ENCODE data around the gene BDKRB1.
A peak's percentile ranks its signal among the peaks of the same experiment; 100 is the strongest.

Gene BDKRB1

DNA sequence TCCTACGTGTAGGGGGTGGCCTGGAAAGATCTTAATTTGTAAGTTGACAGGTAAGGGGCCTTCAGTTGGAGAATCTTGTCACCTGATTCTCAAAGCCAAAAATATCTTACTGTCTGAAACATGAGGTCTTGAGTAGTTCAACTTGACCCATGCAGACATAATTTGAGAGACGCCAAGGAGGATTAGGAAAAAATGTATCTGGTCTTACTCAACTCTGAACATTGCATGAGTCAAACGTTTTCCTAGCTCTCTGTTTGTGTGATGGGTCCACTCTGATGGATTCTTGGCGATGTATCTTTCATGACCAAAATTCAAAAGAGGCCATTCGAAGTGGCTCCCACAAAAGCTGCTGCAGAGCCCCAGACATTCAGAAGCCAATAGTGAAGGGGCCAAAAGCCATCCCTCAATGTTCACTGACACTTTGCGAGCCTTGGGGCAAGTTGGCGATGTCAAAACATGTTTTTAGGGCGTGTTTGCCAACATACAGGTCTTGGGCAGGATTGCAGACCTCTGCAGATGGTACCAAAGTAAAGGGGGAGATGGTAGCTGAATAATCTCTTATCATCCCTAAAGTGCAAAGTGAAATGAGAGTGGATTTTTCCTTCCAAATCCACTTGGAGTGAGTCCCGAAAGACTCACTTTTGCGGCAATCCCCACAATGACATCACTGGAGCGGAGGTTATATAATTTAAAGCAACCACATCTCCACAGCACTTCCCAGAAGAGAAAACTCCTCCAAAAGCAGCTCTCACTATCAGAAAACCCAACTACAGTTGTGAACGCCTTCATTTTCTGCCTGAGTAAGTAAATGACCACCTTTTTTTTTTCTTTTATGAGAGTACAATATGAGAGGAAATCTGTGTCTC, at the start of gene BDKRB1:
Gene BDKRB1, plus strand, starts transcription at position 710 of the 866 bp plus-strand sequence. CDS start 7,473 bp downstream, outside the sequence.
- peak within 1 kb of the TSS; percentile 76 for H3K27ac ChIP-seq (ENCODE audit: low read depth, low read length)
- H3K9ac ChIP-seq (ENCODE audit: low read length), result no peak within 1 kb of the TSS
- peaks cover 24% of the 10 kb centered on the region for H3K4me1 ChIP-seq (ENCODE audit: control insufficient read depth, insufficient read depth, low read length)
- no peaks in the 10 kb centered on the region for H3K36me3 ChIP-seq (ENCODE audit: control insufficient read depth, insufficient read depth, low read length)
- H3K27me3 ChIP-seq (ENCODE audit: control insufficient read depth, insufficient read depth, low read length), result no peaks in the 10 kb centered on the region
- H3K4me3 ChIP-seq (ENCODE audit: low read length), result no peak within 1 kb of the TSS

DNA sequence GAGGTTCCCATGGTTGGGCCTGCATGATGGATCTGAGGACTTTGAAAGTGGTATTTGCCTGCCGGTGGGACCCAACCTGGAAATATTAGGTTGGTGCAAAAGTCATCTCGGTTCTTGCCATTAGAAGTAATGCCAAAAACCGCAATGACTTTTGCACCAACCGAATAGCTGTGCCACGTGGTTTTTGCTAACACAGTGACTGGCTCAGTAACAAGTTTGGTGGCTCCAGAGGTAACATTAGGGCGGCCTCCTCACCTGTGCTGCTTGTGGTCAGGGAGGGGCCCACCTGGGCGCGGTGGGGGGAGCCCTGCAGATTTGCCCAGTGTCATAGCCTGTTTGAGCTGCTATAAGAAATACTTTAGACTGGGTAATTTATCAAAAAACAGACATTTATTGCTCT, 49.5 kb upstream of the BDKRB1 start:
- no peak overlapping the region for H3K9ac ChIP-seq (ENCODE audit: low read length)
- no peak overlapping the region for H3K4me3 ChIP-seq (ENCODE audit: low read length)
- H3K4me1 ChIP-seq (ENCODE audit: control insufficient read depth, insufficient read depth, low read length), result peaks cover 11% of the 10 kb centered on the region

DNA sequence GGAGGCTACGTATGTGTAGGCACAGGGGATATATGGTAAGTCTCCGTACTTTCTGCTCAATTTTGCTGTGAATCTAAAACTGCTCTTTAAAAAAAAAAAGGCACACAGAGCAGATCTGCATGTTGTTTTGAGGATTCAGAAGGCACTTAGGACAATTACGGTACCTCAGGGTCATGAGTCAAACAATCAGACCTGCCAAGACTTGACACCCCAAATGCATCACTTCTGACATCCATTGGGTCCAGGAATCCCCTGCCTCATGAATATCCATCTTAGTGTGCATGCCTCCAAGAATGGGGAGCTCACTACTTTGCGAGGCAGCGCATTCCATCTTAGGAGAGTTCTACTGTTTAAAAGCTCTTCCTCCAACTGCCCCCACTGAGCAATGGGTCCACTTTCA, 48.3 kb upstream of the BDKRB1 start:
- no peak overlapping the region for H3K9ac ChIP-seq (ENCODE audit: low read length)
- H3K4me3 ChIP-seq (ENCODE audit: low read length), result no peak overlapping the region
- H3K4me1 ChIP-seq (ENCODE audit: control insufficient read depth, insufficient read depth, low read length), result peaks cover 11% of the 10 kb centered on the region
- H3K27me3 ChIP-seq (ENCODE audit: control insufficient read depth, insufficient read depth, low read length), result no peaks in the 10 kb centered on the region
- no peaks in the 10 kb centered on the region for H3K36me3 ChIP-seq (ENCODE audit: control insufficient read depth, insufficient read depth, low read length)
- H3K27ac ChIP-seq (ENCODE audit: low read depth, low read length), result no peak overlapping the region

More for the DNA sequence above, 49.5 kb upstream of the BDKRB1 start:
- Histone ChIP-seq H3K27ac (ENCODE audit: low read depth, low read length) (no peak overlapping the region), H3K27me3 (ENCODE audit: control insufficient read depth, insufficient read depth, low read length) (no peaks in the 10 kb centered on the region), H3K36me3 (ENCODE audit: control insufficient read depth, insufficient read depth, low read length) (no peaks in the 10 kb centered on the region)

DNA sequence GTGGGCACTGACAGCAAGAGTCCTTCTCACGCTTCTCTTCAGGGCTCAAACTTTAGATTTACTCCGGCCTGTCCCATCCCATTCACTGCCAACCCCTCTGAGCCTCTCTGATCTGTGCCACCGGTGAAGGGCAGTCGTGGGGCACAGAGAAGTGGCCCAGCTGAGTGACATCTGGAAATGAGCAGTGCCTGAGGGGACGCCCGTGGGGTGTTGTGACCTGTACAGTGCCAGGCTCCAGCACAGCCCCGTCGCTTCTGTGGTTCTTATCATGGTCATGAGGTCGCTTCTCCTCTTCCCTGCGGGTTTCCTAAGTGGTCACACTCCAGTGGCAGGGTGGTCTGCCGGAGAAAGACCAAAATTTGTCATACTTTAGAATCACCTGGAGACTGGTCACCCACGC, 47.3 kb upstream of the BDKRB1 start:
- no peak overlapping the region for H3K27ac ChIP-seq (ENCODE audit: low read depth, low read length)
- H3K4me1 ChIP-seq (ENCODE audit: control insufficient read depth, insufficient read depth, low read length), result peaks cover 11% of the 10 kb centered on the region
- no peaks in the 10 kb centered on the region for H3K36me3 ChIP-seq (ENCODE audit: control insufficient read depth, insufficient read depth, low read length)
- H3K27me3 ChIP-seq (ENCODE audit: control insufficient read depth, insufficient read depth, low read length), result no peaks in the 10 kb centered on the region
- H3K4me3 ChIP-seq (ENCODE audit: low read length), result no peak overlapping the region
- no peak overlapping the region for H3K9ac ChIP-seq (ENCODE audit: low read length)

DNA sequence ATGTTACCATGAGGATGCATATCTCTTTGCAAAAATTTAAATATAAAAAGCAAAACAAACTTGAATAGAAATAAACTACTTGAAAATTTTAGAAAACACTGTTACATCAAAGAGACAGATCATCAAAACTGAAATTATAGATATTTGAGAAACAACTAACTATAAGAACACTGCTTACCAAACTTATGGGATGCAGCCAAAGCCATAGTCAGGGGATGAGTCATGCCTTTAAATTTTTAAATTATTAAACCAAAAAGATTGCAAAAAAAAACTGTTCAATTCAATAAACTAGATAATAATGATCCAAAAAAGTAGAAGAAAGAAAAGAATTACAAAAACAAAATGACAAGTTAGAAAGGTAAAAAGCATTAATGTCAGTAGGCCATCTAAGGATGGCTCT, 43.9 kb upstream of the BDKRB1 start:
- no peaks in the 10 kb centered on the region for H3K36me3 ChIP-seq (ENCODE audit: control insufficient read depth, insufficient read depth, low read length)
- no peak overlapping the region for H3K9ac ChIP-seq (ENCODE audit: low read length)
- H3K27ac ChIP-seq (ENCODE audit: low read depth, low read length), result no peak overlapping the region
- no peaks in the 10 kb centered on the region for H3K27me3 ChIP-seq (ENCODE audit: control insufficient read depth, insufficient read depth, low read length)
- H3K4me1 ChIP-seq (ENCODE audit: control insufficient read depth, insufficient read depth, low read length), result no peaks in the 10 kb centered on the region
- no peak overlapping the region for H3K4me3 ChIP-seq (ENCODE audit: low read length)

DNA sequence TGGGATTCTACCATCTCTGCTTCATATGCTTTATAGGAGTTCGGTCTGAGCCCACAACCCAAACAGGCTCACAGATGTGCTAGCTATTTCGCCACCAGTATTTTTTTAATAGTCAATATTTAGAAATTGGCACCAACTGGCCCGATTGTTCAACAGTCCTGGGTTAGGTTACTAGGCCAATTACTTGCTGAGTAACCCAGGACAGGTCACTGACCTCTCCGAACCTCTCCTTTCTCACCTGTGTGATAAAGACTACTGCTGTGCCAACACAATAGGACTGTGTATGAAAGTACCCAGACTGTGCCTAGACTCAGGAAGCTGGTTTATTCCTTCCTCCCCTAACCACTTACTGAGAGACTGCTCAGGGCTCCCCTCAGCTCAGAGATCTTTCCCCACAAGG, 43.1 kb upstream of the BDKRB1 start:
- Histone ChIP-seq H3K4me3 (ENCODE audit: low read length) (no peak overlapping the region), H3K36me3 (ENCODE audit: control insufficient read depth, insufficient read depth, low read length) (no peaks in the 10 kb centered on the region), H3K9ac (ENCODE audit: low read length) (no peak overlapping the region), H3K27me3 (ENCODE audit: control insufficient read depth, insufficient read depth, low read length) (no peaks in the 10 kb centered on the region), H3K27ac (ENCODE audit: low read depth, low read length) (no peak overlapping the region), H3K4me1 (ENCODE audit: control insufficient read depth, insufficient read depth, low read length) (no peaks in the 10 kb centered on the region)

DNA sequence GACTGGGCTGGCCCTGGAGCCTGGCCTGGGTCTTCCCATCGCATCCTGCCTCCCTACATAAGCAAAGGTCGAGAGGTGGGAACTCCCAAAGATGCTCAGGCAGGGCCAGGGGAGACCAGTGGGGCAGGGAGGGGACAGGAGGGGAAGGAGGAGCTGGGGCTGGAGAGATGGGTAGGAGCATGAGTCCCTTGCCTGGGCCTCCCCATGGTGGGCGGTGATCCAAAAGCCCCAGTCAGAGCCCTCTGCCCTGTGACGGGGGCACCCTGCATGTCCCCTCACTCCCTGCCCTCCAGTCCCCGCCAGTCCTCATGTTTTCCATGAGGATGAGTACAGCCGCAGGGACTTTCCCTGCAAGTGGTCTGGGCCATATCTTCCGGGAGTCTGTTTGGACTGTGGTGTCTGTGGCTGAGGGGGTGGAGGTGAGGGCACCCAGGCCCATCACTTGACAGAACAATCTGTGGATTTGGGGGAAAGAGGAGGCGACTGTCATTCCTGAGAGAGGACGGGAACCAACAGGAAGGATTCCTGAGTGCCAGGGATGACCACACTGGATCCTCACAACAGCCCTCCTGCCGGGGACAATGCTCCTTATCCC, 42.0 kb upstream of the BDKRB1 start:
- Histone ChIP-seq H3K4me3 (ENCODE audit: low read length) (no peak overlapping the region), H3K27me3 (ENCODE audit: control insufficient read depth, insufficient read depth, low read length) (no peaks in the 10 kb centered on the region), H3K9ac (ENCODE audit: low read length) (no peak overlapping the region), H3K36me3 (ENCODE audit: control insufficient read depth, insufficient read depth, low read length) (no peaks in the 10 kb centered on the region), H3K4me1 (ENCODE audit: control insufficient read depth, insufficient read depth, low read length) (no peaks in the 10 kb centered on the region), H3K27ac (ENCODE audit: low read depth, low read length) (no peak overlapping the region)

DNA sequence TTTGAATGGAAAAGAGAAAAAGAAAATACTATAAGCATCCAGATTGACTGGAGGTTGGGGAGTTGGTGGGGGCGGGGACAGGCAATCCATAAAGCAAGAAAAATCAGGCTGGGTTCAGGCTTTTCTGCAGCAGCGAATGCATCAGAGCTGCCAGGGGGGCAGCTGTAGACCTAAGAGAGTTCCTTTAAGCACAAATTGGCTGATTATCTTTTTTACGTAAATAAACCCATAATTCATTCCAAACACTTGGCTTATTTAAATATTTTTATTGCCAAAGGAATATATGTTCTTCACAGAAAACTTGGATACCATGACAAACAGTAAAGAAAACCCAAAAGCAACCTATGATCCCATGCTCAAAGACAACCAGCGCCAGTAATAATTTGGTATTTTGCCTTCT, 41.2 kb upstream of the BDKRB1 start:
- H3K9ac ChIP-seq (ENCODE audit: low read length), result no peak overlapping the region
- no peak overlapping the region for H3K27ac ChIP-seq (ENCODE audit: low read depth, low read length)
- H3K27me3 ChIP-seq (ENCODE audit: control insufficient read depth, insufficient read depth, low read length), result no peaks in the 10 kb centered on the region
- H3K36me3 ChIP-seq (ENCODE audit: control insufficient read depth, insufficient read depth, low read length), result no peaks in the 10 kb centered on the region
- no peak overlapping the region for H3K4me3 ChIP-seq (ENCODE audit: low read length)
- no peaks in the 10 kb centered on the region for H3K4me1 ChIP-seq (ENCODE audit: control insufficient read depth, insufficient read depth, low read length)

DNA sequence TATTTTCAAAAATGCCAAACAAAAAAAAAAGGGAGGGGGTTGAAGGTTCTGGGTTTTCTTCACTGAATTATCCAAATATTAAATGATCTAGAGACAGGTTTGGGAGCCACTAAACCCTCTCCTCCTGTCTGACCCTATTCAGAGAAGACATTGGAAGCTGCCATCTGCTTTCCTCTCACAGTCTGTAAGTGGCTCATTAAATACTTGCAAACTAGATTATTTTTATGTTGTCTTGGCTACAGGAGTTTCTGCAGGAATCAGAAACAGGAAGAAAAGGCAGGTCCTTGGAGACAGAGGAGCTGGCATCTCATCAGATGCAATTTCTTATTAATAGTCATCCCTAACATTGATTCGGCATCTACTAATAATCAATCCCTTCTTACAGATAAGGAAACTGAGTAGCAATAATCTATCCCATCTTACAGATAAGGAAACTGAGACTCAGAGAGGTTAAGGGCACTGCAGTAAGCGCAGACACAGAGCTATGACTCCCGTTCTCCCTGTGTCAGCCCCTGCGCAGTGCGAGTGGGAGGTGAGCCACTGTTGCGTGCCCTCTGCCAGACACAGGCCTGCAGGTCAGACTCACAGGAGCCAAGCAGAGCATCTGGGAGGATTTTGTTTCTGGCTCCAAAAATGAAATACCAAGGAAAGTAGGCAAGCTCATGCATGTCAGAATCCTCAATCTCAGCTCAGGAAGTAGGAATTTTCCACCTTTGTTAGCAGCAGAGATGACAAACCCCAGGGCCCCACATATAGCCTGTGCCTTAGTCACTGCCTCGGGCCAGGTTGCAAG, 40.4 kb upstream of the BDKRB1 start:
- Histone ChIP-seq H3K4me3 (ENCODE audit: low read length) (no peak overlapping the region), H3K4me1 (ENCODE audit: control insufficient read depth, insufficient read depth, low read length) (peaks cover under 1% of the 10 kb centered on the region), H3K9ac (ENCODE audit: low read length) (no peak overlapping the region), H3K27ac (ENCODE audit: low read depth, low read length) (no peak overlapping the region), H3K36me3 (ENCODE audit: control insufficient read depth, insufficient read depth, low read length) (no peaks in the 10 kb centered on the region), H3K27me3 (ENCODE audit: control insufficient read depth, insufficient read depth, low read length) (no peaks in the 10 kb centered on the region)

DNA sequence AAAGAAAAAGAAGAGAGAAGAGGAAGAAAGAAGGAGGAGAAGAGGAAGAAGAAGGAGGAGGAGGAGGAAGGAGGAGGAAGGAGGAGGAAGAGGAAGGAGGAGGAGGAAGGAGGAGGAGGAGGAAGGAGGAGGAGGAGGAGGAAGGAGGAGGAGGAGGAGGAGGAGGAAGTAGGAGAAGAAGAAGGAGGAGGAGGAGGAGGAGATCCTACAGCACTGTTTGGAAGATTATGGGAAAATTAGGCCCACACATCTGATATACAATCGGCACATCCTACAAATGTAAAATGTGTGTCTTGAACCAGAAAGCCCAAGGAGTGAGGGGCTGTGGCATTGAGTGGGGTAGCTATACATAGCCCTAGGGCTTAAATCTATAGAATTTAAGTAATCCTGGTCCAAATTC, 39.4 kb upstream of the BDKRB1 start:
- H3K4me1 ChIP-seq (ENCODE audit: control insufficient read depth, insufficient read depth, low read length), result peaks cover 2% of the 10 kb centered on the region
- H3K9ac ChIP-seq (ENCODE audit: low read length), result no peak overlapping the region
- no peak overlapping the region for H3K27ac ChIP-seq (ENCODE audit: low read depth, low read length)
- H3K36me3 ChIP-seq (ENCODE audit: control insufficient read depth, insufficient read depth, low read length), result no peaks in the 10 kb centered on the region
- H3K27me3 ChIP-seq (ENCODE audit: control insufficient read depth, insufficient read depth, low read length), result no peaks in the 10 kb centered on the region
- H3K4me3 ChIP-seq (ENCODE audit: low read length), result no peak overlapping the region

DNA sequence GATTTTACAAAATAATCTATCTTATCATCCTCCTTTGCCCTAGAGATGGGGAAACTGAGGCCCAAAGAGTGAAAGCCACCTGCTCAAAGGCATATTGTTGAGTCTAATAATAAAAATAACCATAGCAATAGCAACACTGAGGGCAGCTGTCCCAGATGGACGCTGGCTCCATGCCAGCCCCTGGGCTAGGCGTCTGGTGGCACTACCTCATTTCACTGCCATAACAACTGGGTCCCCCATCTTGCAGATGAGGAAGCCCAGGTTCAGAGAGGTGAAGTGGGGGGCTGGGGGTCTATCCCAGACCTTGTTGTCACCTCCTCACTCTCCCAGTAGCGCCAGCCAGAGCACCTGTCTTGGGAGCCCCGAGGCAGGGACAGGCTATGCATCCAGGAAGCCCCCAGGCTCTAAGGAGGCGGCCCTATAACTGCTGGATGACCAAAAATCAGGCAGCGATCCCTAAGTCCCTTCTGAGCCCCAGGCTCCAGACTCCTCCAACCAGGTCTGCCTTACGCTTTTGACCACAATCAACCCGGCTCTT, 38.6 kb upstream of the BDKRB1 start:
- no peak overlapping the region for H3K27ac ChIP-seq (ENCODE audit: low read depth, low read length)
- no peak overlapping the region for H3K4me3 ChIP-seq (ENCODE audit: low read length)
- no peaks in the 10 kb centered on the region for H3K27me3 ChIP-seq (ENCODE audit: control insufficient read depth, insufficient read depth, low read length)
- no peak overlapping the region for H3K9ac ChIP-seq (ENCODE audit: low read length)
- H3K36me3 ChIP-seq (ENCODE audit: control insufficient read depth, insufficient read depth, low read length), result no peaks in the 10 kb centered on the region
- H3K4me1 ChIP-seq (ENCODE audit: control insufficient read depth, insufficient read depth, low read length), result peaks cover 2% of the 10 kb centered on the region

DNA sequence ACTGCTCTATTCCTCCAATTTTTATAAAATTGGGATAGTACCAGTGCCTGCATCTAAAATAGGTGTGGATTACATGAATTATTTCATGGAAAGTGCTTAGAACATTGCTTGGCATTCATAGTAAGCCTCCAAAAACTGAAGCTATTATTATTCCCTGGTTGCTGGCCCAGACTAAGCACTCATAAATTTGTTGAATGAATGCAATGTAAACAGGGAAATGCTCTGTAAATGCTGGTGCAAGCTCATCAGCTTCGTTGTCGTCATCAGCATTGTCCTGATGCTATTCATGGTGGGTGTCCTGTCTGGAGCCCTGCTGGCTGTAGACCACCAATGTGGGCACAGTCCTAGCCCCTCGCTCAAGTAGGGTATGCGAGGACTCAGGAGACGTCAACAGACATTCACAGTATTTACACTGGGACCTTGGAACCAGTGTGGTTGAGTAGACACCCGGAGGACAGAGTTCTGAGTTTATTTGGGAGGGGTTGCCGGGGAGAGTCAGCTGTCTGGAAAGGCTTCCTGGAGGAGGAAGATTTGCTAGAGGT, 34.8 kb upstream of the BDKRB1 start:
- no peaks in the 10 kb centered on the region for H3K36me3 ChIP-seq (ENCODE audit: control insufficient read depth, insufficient read depth, low read length)
- no peak overlapping the region for H3K4me3 ChIP-seq (ENCODE audit: low read length)
- H3K27ac ChIP-seq (ENCODE audit: low read depth, low read length), result no peak overlapping the region
- no peaks in the 10 kb centered on the region for H3K27me3 ChIP-seq (ENCODE audit: control insufficient read depth, insufficient read depth, low read length)
- peaks cover 2% of the 10 kb centered on the region for H3K4me1 ChIP-seq (ENCODE audit: control insufficient read depth, insufficient read depth, low read length)
- H3K9ac ChIP-seq (ENCODE audit: low read length), result no peak overlapping the region
